ENCODE measurements around the gene CTSH.
A peak's percentile ranks its signal among the peaks of the same experiment; 100 is the strongest.

CTSH gene

DNA sequence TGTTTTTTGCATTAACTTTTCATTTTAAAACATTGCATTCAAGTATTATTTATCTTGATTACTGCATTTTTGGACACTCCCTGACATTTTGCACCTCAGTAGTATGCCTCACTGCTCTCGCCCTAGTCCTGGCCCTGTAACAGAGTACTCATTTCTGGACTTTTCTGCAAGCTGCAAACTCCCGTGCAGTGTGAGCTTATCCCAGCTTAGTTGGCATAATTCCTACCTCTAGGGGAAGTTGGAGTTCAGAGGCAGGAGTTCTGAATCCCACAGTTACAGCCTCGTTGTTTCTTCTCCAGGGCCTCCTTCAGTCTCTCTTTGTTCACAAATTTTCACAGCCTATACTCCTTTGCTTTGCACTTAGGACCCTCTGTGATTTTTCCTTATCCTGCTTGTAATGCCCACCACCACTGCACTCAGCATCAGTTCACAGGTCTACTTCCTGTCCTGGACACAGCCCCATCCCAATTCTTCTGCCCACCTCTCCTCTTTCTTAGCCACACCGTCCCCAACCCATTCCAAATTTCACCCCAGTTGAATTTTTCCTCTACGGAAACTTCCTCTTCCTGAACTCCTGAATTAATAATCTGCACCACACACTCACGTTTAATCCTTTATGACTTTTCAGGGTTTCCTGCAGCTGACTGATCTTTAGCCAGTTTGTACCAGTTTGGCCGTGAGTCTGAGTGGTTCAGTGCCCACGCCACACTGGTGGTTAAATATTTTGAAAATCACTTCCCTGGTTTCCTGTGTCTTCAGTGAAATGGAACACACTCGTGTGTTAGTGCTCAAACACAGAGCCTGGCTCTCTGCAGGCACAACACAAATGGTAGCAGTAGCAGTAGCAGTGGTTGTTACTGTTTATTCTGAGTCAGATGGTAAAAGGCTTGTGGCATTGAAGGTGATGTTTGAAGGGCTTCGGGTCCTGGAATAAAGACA lies 6.3 kb upstream of the CTSH start:
- Histone ChIP-seq H3K27ac (peak overlapping the region; percentile 62), H3K36me3 (no peaks in the 10 kb centered on the region), H3K4me3 (ENCODE audit: low read depth, low read length) (no peak overlapping the region), H3K27me3 (ENCODE audit: insufficient read depth, low read depth, severe bottlenecking) (no peaks in the 10 kb centered on the region), H3K9me3 (ENCODE audit: severe bottlenecking) (no peaks in the 10 kb centered on the region)
- TF ChIP-seq, protein P1, sequence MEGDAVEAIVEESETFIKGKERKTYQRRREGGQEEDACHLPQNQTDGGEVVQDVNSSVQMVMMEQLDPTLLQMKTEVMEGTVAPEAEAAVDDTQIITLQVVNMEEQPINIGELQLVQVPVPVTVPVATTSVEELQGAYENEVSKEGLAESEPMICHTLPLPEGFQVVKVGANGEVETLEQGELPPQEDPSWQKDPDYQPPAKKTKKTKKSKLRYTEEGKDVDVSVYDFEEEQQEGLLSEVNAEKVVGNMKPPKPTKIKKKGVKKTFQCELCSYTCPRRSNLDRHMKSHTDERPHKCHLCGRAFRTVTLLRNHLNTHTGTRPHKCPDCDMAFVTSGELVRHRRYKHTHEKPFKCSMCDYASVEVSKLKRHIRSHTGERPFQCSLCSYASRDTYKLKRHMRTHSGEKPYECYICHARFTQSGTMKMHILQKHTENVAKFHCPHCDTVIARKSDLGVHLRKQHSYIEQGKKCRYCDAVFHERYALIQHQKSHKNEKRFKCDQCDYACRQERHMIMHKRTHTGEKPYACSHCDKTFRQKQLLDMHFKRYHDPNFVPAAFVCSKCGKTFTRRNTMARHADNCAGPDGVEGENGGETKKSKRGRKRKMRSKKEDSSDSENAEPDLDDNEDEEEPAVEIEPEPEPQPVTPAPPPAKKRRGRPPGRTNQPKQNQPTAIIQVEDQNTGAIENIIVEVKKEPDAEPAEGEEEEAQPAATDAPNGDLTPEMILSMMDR (IDR thresholded peaks at IDR 0.05; ENCODE audit: low read depth, low read length) = peak; percentile 56
- DNase-seq = peak; percentile 53

DNA sequence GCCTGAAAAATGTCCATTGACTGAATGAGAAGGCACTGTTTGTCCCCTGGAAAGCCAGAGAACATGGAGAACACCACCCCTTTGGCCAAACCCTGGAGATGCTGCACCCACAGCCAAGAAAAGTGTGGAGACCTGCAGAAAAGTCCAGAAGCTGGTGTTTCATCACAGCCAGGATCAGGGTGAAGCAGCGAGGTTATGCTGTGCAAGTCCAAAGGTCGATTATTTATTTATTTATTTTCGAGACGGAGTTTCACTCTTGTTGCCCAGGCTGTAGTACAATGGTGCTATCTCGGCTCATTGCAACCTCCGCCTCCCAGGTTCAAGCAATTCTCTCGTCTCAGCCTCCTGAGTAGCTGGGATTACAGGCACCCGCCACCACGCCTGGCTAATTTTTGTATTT lies 5.5 kb upstream of the CTSH start:
- H3K27ac ChIP-seq = peak overlapping the region; percentile 2; the same call in 1 of the 2 replicates
- no peak for DNase-seq
- no peaks in the 10 kb centered on the region for H3K27me3 ChIP-seq (ENCODE audit: insufficient read depth, low read depth, severe bottlenecking)
- no peaks in the 10 kb centered on the region for H3K36me3 ChIP-seq
- TF ChIP-seq, protein P1 (IDR thresholded peaks at IDR 0.05; ENCODE audit: low read depth, low read length) = no peak
- no peaks in the 10 kb centered on the region for H3K9me3 ChIP-seq (ENCODE audit: severe bottlenecking)
- no peak overlapping the region for H3K4me3 ChIP-seq (ENCODE audit: low read depth, low read length)

DNA sequence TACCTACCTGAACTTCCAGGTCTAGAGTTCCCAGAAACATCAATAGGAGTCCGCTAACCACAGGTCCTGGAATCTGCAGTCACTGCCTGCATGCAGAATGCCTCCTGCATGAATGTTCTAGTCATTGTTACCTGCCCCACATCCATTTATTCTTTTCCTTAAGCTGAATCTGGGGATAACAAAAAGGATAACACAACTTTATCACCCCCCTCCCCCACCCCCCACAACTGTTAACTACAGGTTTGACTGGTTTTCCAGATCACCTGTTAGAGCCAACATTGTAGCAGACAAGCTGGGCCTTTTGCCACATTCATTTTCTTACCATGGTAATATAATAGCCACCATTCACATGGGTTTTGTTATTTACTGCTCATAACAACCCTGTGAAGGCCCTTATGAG lies 4.6 kb upstream of the CTSH start:
- Histone ChIP-seq H3K4me3 (ENCODE audit: low read depth, low read length) (no peak overlapping the region), H3K9me3 (ENCODE audit: severe bottlenecking) (no peaks in the 10 kb centered on the region), H3K36me3 (no peaks in the 10 kb centered on the region), H3K27me3 (ENCODE audit: insufficient read depth, low read depth, severe bottlenecking) (no peaks in the 10 kb centered on the region), H3K27ac (no peak overlapping the region)
- no peak for DNase-seq
- TF ChIP-seq, protein P1 (IDR thresholded peaks at IDR 0.05; ENCODE audit: low read depth, low read length) = no peak

DNA sequence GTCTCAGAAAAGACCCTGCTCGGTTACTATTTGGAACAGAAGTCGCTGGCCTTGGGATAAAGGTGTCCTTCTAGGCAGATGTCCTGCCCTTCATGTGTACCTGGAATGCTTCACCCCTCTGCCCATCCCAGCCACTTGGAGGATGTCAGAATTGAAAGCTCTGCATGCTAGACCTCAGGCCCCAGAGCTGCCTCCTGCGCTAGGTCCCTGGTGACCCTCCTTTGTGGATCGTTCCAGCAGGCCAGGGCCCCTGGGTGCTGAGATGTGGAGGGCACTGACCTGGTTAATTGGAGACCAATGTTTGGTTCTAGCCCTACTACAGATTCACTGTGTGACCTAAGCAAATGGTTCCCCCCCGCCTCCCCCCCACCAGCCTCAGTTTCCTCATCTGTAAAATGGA lies 2.7 kb upstream of the CTSH start:
- H3K4me3 ChIP-seq (ENCODE audit: low read depth, low read length) = no peak overlapping the region
- no peaks in the 10 kb centered on the region for H3K9me3 ChIP-seq (ENCODE audit: severe bottlenecking)
- H3K36me3 ChIP-seq = no peaks in the 10 kb centered on the region
- TF ChIP-seq, protein P1 (IDR thresholded peaks at IDR 0.05; ENCODE audit: low read depth, low read length) = no peak
- DNase-seq = no peak
- no peaks in the 10 kb centered on the region for H3K27me3 ChIP-seq (ENCODE audit: insufficient read depth, low read depth, severe bottlenecking)
- H3K27ac ChIP-seq = no peak overlapping the region; the same call in 1 of the 2 replicates

DNA sequence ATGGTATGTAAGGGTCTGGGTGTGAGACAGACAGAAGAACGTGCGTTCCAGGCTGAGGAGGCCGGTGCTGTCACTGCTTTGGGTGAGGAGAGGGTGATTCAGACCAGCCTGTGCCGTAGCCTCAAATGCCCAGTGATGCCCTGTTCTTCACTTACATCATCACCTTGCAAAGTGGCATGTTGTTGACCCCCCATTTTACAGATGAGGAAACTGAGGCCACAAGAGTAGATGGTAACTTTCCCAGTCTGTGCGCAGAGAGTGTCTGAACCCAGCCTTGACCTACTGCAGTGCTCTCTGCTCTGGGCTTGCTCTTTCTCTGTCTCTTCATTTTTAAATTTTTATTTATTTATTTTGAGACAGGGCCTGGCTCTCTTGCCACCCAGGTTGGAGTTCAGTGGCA lies 1.6 kb upstream of the CTSH start:
- Histone ChIP-seq H3K27ac (no peak overlapping the region), H3K36me3 (no peaks in the 10 kb centered on the region), H3K27me3 (ENCODE audit: insufficient read depth, low read depth, severe bottlenecking) (no peaks in the 10 kb centered on the region), H3K4me3 (ENCODE audit: low read depth, low read length) (no peak overlapping the region), H3K9me3 (ENCODE audit: severe bottlenecking) (no peaks in the 10 kb centered on the region)
- TF ChIP-seq, protein P1 (IDR thresholded peaks at IDR 0.05; ENCODE audit: low read depth, low read length) = no peak
- DNase-seq = no peak

Data from WERI-Rb-1 (cell line).